CD4-positive, alpha-beta T cell (primary cell): ENCODE data around the gene COPG2. TPM values are rescaled to one million over a fixed set of nuclear protein-coding genes. Genes with fewer than 3 reads are reported as not detected.

Experiments used
- ATAC-seq: fragments of 200-7000 bp; cut with Tn5 transposase; one replicate; pipeline ENCODE4 v1.10.0; 2022; ENCODE audit warnings: mild to moderate bottlenecking; ENCODE audit not compliant: poor library complexity
- CTCF ChIA-PET: fragments of 350-600 bp; sonication (Branson Sonifier 250); formaldehyde crosslinking; loops from one replicate; lab custom pipeline; 2021; ENCODE audit warnings: antibody characterized with exemption, inconsistent platforms; lab: Charles Lee
- POLR2A ChIA-PET: fragments of 350-600 bp; sonication (Branson Sonifier 250); formaldehyde crosslinking; loops from one replicate; lab custom pipeline; 2021; ENCODE audit warnings: antibody characterized with exemption, inconsistent platforms; lab: Charles Lee
- DNase-seq, 14 experiments: peaks; one replicate each; pipeline ENCODE4 v3.0.0-alpha.2; 2013 to 2020; ENCODE audit warnings: mixed read lengths in 2 of 14
- H3K27ac ChIP-seq, 2 donors: one replicate each; pipeline versions ENCODE4 v1.5.1 to v1.7.0; 2013; ENCODE audit warnings: low read length in 2 of 2, low read depth in 1 of 2, mild to moderate bottlenecking in 1 of 2
- H3K27me3 ChIP-seq, 2 experiments: 1 replicate in 1 of 2; 2 replicates in 1 of 2; pipeline versions ENCODE4 v1.6.1 to v1.7.0; 2013; ENCODE audit warnings: low read length in 2 of 2, control low read depth in 1 of 2, mild to moderate bottlenecking in 1 of 2, moderate library complexity in 1 of 2; ENCODE audit not compliant: insufficient read depth in 2 of 2, control insufficient read depth in 1 of 2
- H3K36me3 ChIP-seq: one replicate; pipeline ENCODE4 v1.6.1; 2013; ENCODE audit warnings: low read length, control low read depth; ENCODE audit not compliant: insufficient read depth
- H3K4me1 ChIP-seq: one replicate; pipeline ENCODE4 v1.6.1; 2013; ENCODE audit warnings: low read length, control low read depth; ENCODE audit not compliant: insufficient read depth
- H3K4me3 ChIP-seq: one replicate; pipeline ENCODE4 v1.5.1; 2013; ENCODE audit warnings: mild to moderate bottlenecking, low read length, moderate library complexity
- H3K9me3 ChIP-seq, 2 experiments: 1 replicate in 1 of 2; 2 replicates in 1 of 2; pipeline versions ENCODE4 v1.6.1 to v1.7.0; 2013; ENCODE audit warnings: low read length in 2 of 2, mild to moderate bottlenecking in 2 of 2, control low read depth in 1 of 2, moderate library complexity in 1 of 2; ENCODE audit not compliant: control insufficient read depth in 1 of 2, insufficient read depth in 1 of 2
- H3K27ac Mint-ChIP-seq: one replicate; pipeline ENCODE4 v1.8.0; 2020; ENCODE audit warnings: mixed read lengths
- H3K27me3 Mint-ChIP-seq: one replicate; pipeline ENCODE4 v1.8.0; 2021; ENCODE audit warnings: mixed read lengths
- H3K36me3 Mint-ChIP-seq: one replicate; pipeline ENCODE4 v1.8.0; 2021; ENCODE audit warnings: low read depth, mixed read lengths
- H3K4me1 Mint-ChIP-seq: one replicate; pipeline ENCODE4 v1.8.0; 2021; ENCODE audit warnings: low read depth, mixed read lengths
- H3K4me3 Mint-ChIP-seq: one replicate; pipeline ENCODE4 v1.8.0; 2020; ENCODE audit warnings: mild to moderate bottlenecking, mixed read lengths
- H3K9me3 Mint-ChIP-seq: one replicate; pipeline ENCODE4 v1.8.0; 2020; ENCODE audit warnings: mixed read lengths
- CTCF ChIP-seq: fragments of 200-600 bp; IDR thresholded peaks from one replicate; pipeline ENCODE4 v1.8.0; 2022; ENCODE audit warnings: antibody characterized with exemption, mild to moderate bottlenecking
- intact Hi-C, 2 experiments: fragments of 100-400 bp; cut with DNase I in 1 of 2; cut with micrococcal nuclease in 1 of 2; formaldehyde crosslinking; loops; one replicate each; pipeline versions ENCODE4 v1.15.1 to v1.9.0; 2023 to 2025; cut with DNase I, micrococcal nuclease
- total RNA-seq, 174 experiments: library from RNA in 2 of 174; stranded (reverse) in 2 of 174; gene quantifications; one replicate each; pipeline ENCODE4 v1.2.3 and lab custom pipeline; 2021 to 2026

COPG2 gene
- total RNA-seq, 2 experiments from 2014 or later, result 4.1 to 4.3 TPM

- no peak overlapping the region for H3K4me3 ChIP-seq
- no peak overlapping the region for H3K4me3 Mint-ChIP-seq
- H3K4me1 ChIP-seq, result no peaks in the 10 kb centered on the region
- H3K9me3 ChIP-seq, result no peaks in the 10 kb centered on the region
- no peaks in the 10 kb centered on the region for H3K36me3 Mint-ChIP-seq
- TF ChIP-seq CTCF, result no peak
- ChIA-PET POLR2A (no interaction called here), CTCF (no interaction called here)
- H3K27me3 Mint-ChIP-seq, result peaks cover 9% of the 10 kb centered on the region
- H3K27ac ChIP-seq, result no peak overlapping the region
- no peaks in the 10 kb centered on the region for H3K4me1 Mint-ChIP-seq
- no peaks in the 10 kb centered on the region for H3K36me3 ChIP-seq
- H3K27ac Mint-ChIP-seq, result no peak overlapping the region
- DNase-seq (no peak), ATAC-seq (no peak)
- no peaks in the 10 kb centered on the region for H3K27me3 ChIP-seq
- intact Hi-C loops, result no loop called here
- peaks cover 2% of the 10 kb centered on the region for H3K9me3 Mint-ChIP-seq
These were observed 32.2 kb upstream of the COPG2 start for GRCh38 chr7:130700760-130701159.

- no peak overlapping the region for H3K4me3 Mint-ChIP-seq
- ChIA-PET CTCF (no interaction called here), POLR2A (no interaction called here)
- intact Hi-C loops, result no loop called here
- Histone ChIP-seq H3K27ac (no peak overlapping the region), H3K27me3 (no peaks in the 10 kb centered on the region), H3K4me3 (no peak overlapping the region), H3K4me1 (no peaks in the 10 kb centered on the region), H3K36me3 (no peaks in the 10 kb centered on the region), H3K9me3 (no peaks in the 10 kb centered on the region)
- no peak for TF ChIP-seq CTCF
- no peak overlapping the region for H3K27ac Mint-ChIP-seq
- H3K4me1 Mint-ChIP-seq, result no peaks in the 10 kb centered on the region
- DNase-seq, result no peak
- H3K9me3 Mint-ChIP-seq, result peaks cover 2% of the 10 kb centered on the region
- no peak for ATAC-seq
- no peaks in the 10 kb centered on the region for H3K36me3 Mint-ChIP-seq
- peaks cover 7% of the 10 kb centered on the region for H3K27me3 Mint-ChIP-seq
These were observed 31.1 kb upstream of the COPG2 start for GRCh38 chr7:130699686-130700085.

GRCh38 chr7:130697820-130698219 is 29.3 kb upstream of the COPG2 start:
- Mint-ChIP-seq H3K36me3 (no peaks in the 10 kb centered on the region), H3K9me3 (no peaks in the 10 kb centered on the region), H3K27me3 (no peaks in the 10 kb centered on the region), H3K4me1 (no peaks in the 10 kb centered on the region), H3K4me3 (no peak overlapping the region), H3K27ac (no peak overlapping the region)
- Histone ChIP-seq H3K4me3 (no peak overlapping the region), H3K4me1 (no peaks in the 10 kb centered on the region), H3K27ac (no peak overlapping the region), H3K36me3 (no peaks in the 10 kb centered on the region), H3K27me3 (no peaks in the 10 kb centered on the region), H3K9me3 (no peaks in the 10 kb centered on the region)
- TF ChIP-seq CTCF, result no peak
- ChIA-PET CTCF (no interaction called here), POLR2A (no interaction called here)
- intact Hi-C loops, result loop anchor here in 1 of 2 experiments (2.0 kb wide), 1 partner anchor 455 kb away; no protein-coding TSS in a partner anchor
- DNase-seq, result no peak
- no peak for ATAC-seq
